Measurements from ENCODE around the gene TNNT1. TPM values are rescaled to one million over a fixed set of nuclear protein-coding genes. Genes with fewer than 3 reads are reported as not detected.

Gene TNNT1
- total RNA-seq, 1 experiment from 2014 or later, result 228 TPM

GRCh38 chr19:55181740-55182139 is 32.7 kb upstream of the TNNT1 start:
- H3F3A ChIP-seq (ENCODE audit: insufficient read depth, low read depth), result no peaks in the 10 kb centered on the region; the same call in 1 of the 2 replicates
- POLR2A ChIA-PET (ENCODE audit: unreplicated experiment), result interaction anchor here (0.7 kb wide), 1 partner anchor 981 kb away, joined by 3 read pairs; the partner anchor contains the start of gene RPS9
- TF ChIP-seq EZH2 (IDR thresholded peaks at IDR 0.05; ENCODE audit: low read depth) (no peak), CTCF (conservative IDR thresholded peaks at IDR 0.05) (no peak)

GRCh38 chr19:55179606-55180484 is 30.8 kb upstream of the TNNT1 start, which contains the start of gene SYT5:
Gene SYT5, minus strand, starts transcription at chr19:55180289. Its CDS starts 1,248 bp downstream, at chr19:55179041.
- BruUV-seq (replicated peaks), result no TSS peak
- Histone ChIP-seq H3K4me1 (replicated peaks; ENCODE audit: insufficient read depth) (no peaks in the 10 kb centered on the region), H4K20me1 (ENCODE audit: insufficient read depth) (no peaks in the 10 kb centered on the region), H3K4me3 (peak within 1 kb of the TSS; percentile 34; the same call in 1 of the 2 replicates), H3F3A (ENCODE audit: insufficient read depth, low read depth) (peaks cover 6% of the 10 kb centered on the region; the same call in 1 of the 2 replicates), H3K9me2 (ENCODE audit: insufficient read depth) (no peaks in the 10 kb centered on the region), H2AFZ (no peak within 1 kb of the TSS), H3K27ac (no peak within 1 kb of the TSS), H3K4me2 (peak within 1 kb of the TSS; percentile 57), H3K36me3 (ENCODE audit: low read depth) (no peaks in the 10 kb centered on the region), H3K9me3 (ENCODE audit: insufficient read depth, low read depth) (no peaks in the 10 kb centered on the region), H3K27me3 (ENCODE audit: insufficient read depth, low read depth) (no peaks in the 10 kb centered on the region), H3K79me2 (ENCODE audit: low read depth) (no peaks in the 10 kb centered on the region)
- ChIA-PET CTCF (interaction anchor here (0.7 kb wide), 1 partner anchor 27 kb away, joined by 6 read pairs; no protein-coding TSS in a partner anchor), POLR2A (ENCODE audit: unreplicated experiment) (no interaction called here)
- intact Hi-C loops (cut with micrococcal nuclease; ENCODE audit: unreplicated experiment), result no loop called here
- TF ChIP-seq EZH2 (IDR thresholded peaks at IDR 0.05; ENCODE audit: low read depth) (no peak), CTCF (conservative IDR thresholded peaks at IDR 0.05) (no peak)
- DNase-seq, result no peak

More at GRCh38 chr19:55181740-55182139, 32.7 kb upstream of the TNNT1 start:
- no peak overlapping the region for H2AFZ ChIP-seq
- no peak overlapping the region for H3K4me2 ChIP-seq
- H3K27me3 ChIP-seq (ENCODE audit: insufficient read depth, low read depth), result no peaks in the 10 kb centered on the region
- intact Hi-C loops (cut with micrococcal nuclease; ENCODE audit: unreplicated experiment), result no loop called here
- no peak overlapping the region for H3K27ac ChIP-seq
- H4K20me1 ChIP-seq (ENCODE audit: insufficient read depth), result no peaks in the 10 kb centered on the region
- H3K79me2 ChIP-seq (ENCODE audit: low read depth), result no peaks in the 10 kb centered on the region
- H3K36me3 ChIP-seq (ENCODE audit: low read depth), result no peaks in the 10 kb centered on the region
- no peaks in the 10 kb centered on the region for H3K9me2 ChIP-seq (ENCODE audit: insufficient read depth)
- H3K4me3 ChIP-seq, result no peak overlapping the region
- no peak for DNase-seq
- no peaks in the 10 kb centered on the region for H3K9me3 ChIP-seq (ENCODE audit: insufficient read depth, low read depth)
- CTCF ChIA-PET, result no interaction called here
- H3K4me1 ChIP-seq (replicated peaks; ENCODE audit: insufficient read depth), result no peaks in the 10 kb centered on the region
- BruUV-seq (replicated peaks), result no TSS peak

- H3K4me3 ChIP-seq, result peak overlapping the region; percentile 34; the same call in 1 of the 2 replicates
- H2AFZ ChIP-seq, result no peak overlapping the region
- no peaks in the 10 kb centered on the region for H3K36me3 ChIP-seq (ENCODE audit: low read depth)
- H3K27me3 ChIP-seq (ENCODE audit: insufficient read depth, low read depth), result no peaks in the 10 kb centered on the region
- CTCF ChIA-PET, result interaction anchor here (0.6 kb wide), 1 partner anchor 176 kb away, joined by 3 read pairs; the partner anchor contains the start of gene COX6B2
- no peaks in the 10 kb centered on the region for H3K9me2 ChIP-seq (ENCODE audit: insufficient read depth)
- H4K20me1 ChIP-seq (ENCODE audit: insufficient read depth), result no peaks in the 10 kb centered on the region
- no peaks in the 10 kb centered on the region for H3K79me2 ChIP-seq (ENCODE audit: low read depth)
- BruUV-seq (replicated peaks), result no TSS peak
- no peak for DNase-seq
- POLR2A ChIA-PET (ENCODE audit: unreplicated experiment), result no interaction called here
- intact Hi-C loops (cut with micrococcal nuclease; ENCODE audit: unreplicated experiment), result no loop called here
- H3K4me1 ChIP-seq (replicated peaks; ENCODE audit: insufficient read depth), result no peaks in the 10 kb centered on the region
- H3K4me2 ChIP-seq, result peak overlapping the region; percentile 57
- peaks cover 14% of the 10 kb centered on the region for H3F3A ChIP-seq (ENCODE audit: insufficient read depth, low read depth)
- no peak for TF ChIP-seq CTCF (conservative IDR thresholded peaks at IDR 0.05)
- TF ChIP-seq EZH2 (IDR thresholded peaks at IDR 0.05; ENCODE audit: low read depth), result no peak
- H3K9me3 ChIP-seq (ENCODE audit: insufficient read depth, low read depth), result no peaks in the 10 kb centered on the region
- no peak overlapping the region for H3K27ac ChIP-seq
Measured at GRCh38 chr19:55178781-55179599, 30.0 kb upstream of the TNNT1 start.
